Epithelial cell of proximal tubule (primary cell): ENCODE measurements around the gene RSPH1. TPM values are rescaled to one million over a fixed set of nuclear protein-coding genes. Genes with fewer than 3 reads are reported as not detected.

Source experiments
- DNase-seq: peaks from one replicate; pipeline ENCODE4 v3.0.0-alpha.2; 2011; ENCODE audit warnings: low read depth
- H3K4me3 ChIP-seq: 2 replicates; pipeline ENCODE4 v1.5.1; 2011; ENCODE audit warnings: low read depth, mild to moderate bottlenecking, low read length
- CTCF ChIP-seq: conservative IDR thresholded peaks from 2 replicates; pipeline ENCODE4 v1.5.1; 2012; ENCODE audit warnings: low read depth, mild to moderate bottlenecking, low read length
- total RNA-seq: library from RNA; depleted of rRNA; stranded (reverse); fragments of >200 nt; gene quantifications from 2 replicates; pipeline ENCODE4 v1.2.3, GENCODE V29; 2015

RSPH1 gene
- total RNA-seq, 1 donor from 2014 or later = 1.8 TPM

DNA sequence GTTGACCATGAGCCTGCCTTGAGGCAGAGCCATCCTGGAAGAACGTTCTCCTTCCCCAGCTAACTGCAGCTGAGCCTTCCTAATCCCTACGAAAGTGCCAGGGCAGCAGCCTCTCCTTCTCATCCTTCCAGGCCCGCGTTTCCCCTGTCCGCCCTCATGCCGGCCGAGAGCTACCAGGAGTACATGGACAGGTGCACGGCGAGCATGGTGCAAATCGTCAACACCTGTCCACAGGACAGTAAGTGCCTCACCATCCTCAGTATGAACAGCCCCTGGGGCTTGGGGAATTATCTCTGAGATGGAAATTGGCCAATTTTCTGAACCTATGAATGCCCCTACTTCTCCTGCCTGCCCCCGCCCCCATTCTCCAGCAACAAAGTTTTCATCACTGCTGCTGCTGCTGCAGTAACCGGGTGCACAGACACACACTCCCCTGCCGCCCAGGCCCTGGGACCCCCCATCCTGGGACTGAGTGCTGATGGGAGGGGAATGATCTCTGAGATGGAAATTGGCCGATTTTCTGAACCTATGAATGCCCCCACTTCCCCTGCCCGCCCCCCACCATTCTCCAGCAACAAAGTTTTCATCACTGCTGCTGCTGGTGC is 52.7 kb downstream of the RSPH1 start:
- no peak for TF ChIP-seq CTCF
- H3K4me3 ChIP-seq = no peak overlapping the region
- no peak for DNase-seq

GRCh38 chr21:42441963-42442362 is 54.1 kb downstream of the RSPH1 start:
- TF ChIP-seq CTCF = no peak
- H3K4me3 ChIP-seq = no peak overlapping the region
- DNase-seq = no peak

- DNase-seq = no peak
- H3K4me3 ChIP-seq = no peak overlapping the region
- TF ChIP-seq CTCF = no peak
Measured at GRCh38 chr21:42440187-42440792, 55.7 kb downstream of the RSPH1 start.

- DNase-seq = no peak
- H3K4me3 ChIP-seq = no peak overlapping the region
- no peak for TF ChIP-seq CTCF
Measured at GRCh38 chr21:42439284-42440186, 56.5 kb downstream of the RSPH1 start.

- DNase-seq = no peak
- TF ChIP-seq CTCF = no peak
- no peak overlapping the region for H3K4me3 ChIP-seq
Measured at GRCh38 chr21:42438316-42439205, 57.5 kb downstream of the RSPH1 start.

GRCh38 chr21:42437786-42438185 is 58.2 kb downstream of the RSPH1 start:
- no peak for TF ChIP-seq CTCF
- no peak for DNase-seq
- H3K4me3 ChIP-seq = no peak overlapping the region
